ENCODE results near the gene SART1.

Gene SART1

DNA sequence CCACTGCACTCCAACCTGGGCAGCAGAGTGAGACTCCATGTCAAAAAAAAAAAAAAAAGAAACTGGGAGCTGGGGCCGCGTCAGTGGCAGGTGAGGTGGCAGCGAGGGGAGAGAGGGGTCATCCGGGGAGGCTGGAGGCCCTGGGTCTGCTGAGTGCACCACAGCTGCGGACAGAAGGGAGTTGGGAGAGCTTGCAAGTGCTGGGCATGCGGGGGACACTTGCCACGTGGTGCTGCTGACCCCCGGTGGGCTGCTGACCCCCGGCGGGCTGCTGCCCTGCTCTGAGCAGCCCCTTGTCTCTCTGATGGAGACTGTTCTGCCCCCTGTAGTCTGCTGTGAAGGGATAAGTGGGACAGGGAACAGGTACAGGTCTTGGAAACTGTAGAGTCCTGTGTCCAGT, 39.7 kb upstream of the SART1 start:
- Histone ChIP-seq H3K9me3 (ENCODE audit: severe bottlenecking) (no peaks in the 10 kb centered on the region), H3K27ac (ENCODE audit: poor library complexity, severe bottlenecking) (no peak overlapping the region), H3K4me3 (ENCODE audit: severe bottlenecking) (no peak overlapping the region), H3K27me3 (ENCODE audit: insufficient read depth, poor library complexity, severe bottlenecking) (no peaks in the 10 kb centered on the region), H3K4me1 (ENCODE audit: insufficient read depth, poor library complexity, severe bottlenecking) (peaks cover 21% of the 10 kb centered on the region), H3K36me3 (ENCODE audit: low read depth) (peaks cover 48% of the 10 kb centered on the region)
- ATAC-seq (ENCODE audit: low read depth) (no peak), DNase-seq (ENCODE audit: low spot score) (no peak)
- TF ChIP-seq, protein P1, sequence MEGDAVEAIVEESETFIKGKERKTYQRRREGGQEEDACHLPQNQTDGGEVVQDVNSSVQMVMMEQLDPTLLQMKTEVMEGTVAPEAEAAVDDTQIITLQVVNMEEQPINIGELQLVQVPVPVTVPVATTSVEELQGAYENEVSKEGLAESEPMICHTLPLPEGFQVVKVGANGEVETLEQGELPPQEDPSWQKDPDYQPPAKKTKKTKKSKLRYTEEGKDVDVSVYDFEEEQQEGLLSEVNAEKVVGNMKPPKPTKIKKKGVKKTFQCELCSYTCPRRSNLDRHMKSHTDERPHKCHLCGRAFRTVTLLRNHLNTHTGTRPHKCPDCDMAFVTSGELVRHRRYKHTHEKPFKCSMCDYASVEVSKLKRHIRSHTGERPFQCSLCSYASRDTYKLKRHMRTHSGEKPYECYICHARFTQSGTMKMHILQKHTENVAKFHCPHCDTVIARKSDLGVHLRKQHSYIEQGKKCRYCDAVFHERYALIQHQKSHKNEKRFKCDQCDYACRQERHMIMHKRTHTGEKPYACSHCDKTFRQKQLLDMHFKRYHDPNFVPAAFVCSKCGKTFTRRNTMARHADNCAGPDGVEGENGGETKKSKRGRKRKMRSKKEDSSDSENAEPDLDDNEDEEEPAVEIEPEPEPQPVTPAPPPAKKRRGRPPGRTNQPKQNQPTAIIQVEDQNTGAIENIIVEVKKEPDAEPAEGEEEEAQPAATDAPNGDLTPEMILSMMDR (IDR thresholded peaks at IDR 0.05; ENCODE audit: poor library complexity, severe bottlenecking), result no peak

DNA sequence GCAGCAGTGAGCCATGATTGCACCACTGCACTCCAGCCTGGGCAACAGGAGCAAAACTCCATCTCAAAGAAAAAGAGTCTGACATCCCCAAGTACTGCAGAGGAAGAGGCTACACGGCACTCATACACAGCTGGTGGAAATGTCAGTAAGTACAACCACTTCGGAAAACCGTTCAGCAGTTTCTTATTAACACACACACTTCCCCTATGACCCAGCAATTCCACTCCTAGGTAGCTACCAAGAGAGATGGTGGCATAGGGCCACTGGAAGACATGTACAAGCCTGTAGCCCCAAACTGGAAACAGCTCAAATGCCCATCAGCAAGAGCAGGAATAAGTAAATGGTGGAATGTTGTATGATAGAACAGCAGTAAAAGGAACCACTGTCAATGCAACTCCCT, 39.0 kb upstream of the SART1 start:
- Histone ChIP-seq H3K4me1 (ENCODE audit: insufficient read depth, poor library complexity, severe bottlenecking) (peaks cover 14% of the 10 kb centered on the region), H3K36me3 (ENCODE audit: low read depth) (peaks cover 42% of the 10 kb centered on the region), H3K27ac (ENCODE audit: poor library complexity, severe bottlenecking) (no peak overlapping the region), H3K9me3 (ENCODE audit: severe bottlenecking) (no peaks in the 10 kb centered on the region), H3K4me3 (ENCODE audit: severe bottlenecking) (no peak overlapping the region), H3K27me3 (ENCODE audit: insufficient read depth, poor library complexity, severe bottlenecking) (no peaks in the 10 kb centered on the region)
- ATAC-seq (ENCODE audit: low read depth), result no peak
- no peak for DNase-seq (ENCODE audit: low spot score)
- TF ChIP-seq, protein P1 (IDR thresholded peaks at IDR 0.05; ENCODE audit: poor library complexity, severe bottlenecking), result no peak

DNA sequence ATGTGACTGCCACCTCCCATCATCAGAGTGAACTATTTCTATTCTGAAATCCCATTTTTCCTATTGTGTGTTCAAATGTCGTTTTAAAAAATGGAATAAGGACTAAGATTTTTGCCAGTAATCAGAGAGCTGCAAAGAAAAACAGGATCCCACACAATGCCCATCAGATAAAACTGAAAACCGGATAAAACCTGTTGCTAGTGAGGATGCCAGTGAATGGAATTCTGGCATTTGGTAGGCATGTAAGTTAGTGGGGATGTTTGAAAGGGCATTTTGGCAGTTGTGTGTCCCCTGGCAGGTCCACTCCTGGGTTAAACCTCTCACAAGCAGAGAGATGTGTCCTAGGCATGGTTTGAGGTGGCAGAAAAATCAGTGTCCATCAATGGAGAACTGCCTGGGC, 36.1 kb upstream of the SART1 start:
- no peak for DNase-seq (ENCODE audit: low spot score)
- peaks cover 5% of the 10 kb centered on the region for H3K4me1 ChIP-seq (ENCODE audit: insufficient read depth, poor library complexity, severe bottlenecking)
- no peaks in the 10 kb centered on the region for H3K9me3 ChIP-seq (ENCODE audit: severe bottlenecking)
- no peak overlapping the region for H3K4me3 ChIP-seq (ENCODE audit: severe bottlenecking)
- H3K36me3 ChIP-seq (ENCODE audit: low read depth), result peaks cover 32% of the 10 kb centered on the region
- no peak for ATAC-seq (ENCODE audit: low read depth)
- H3K27ac ChIP-seq (ENCODE audit: poor library complexity, severe bottlenecking), result no peak overlapping the region
- TF ChIP-seq, protein P1 (IDR thresholded peaks at IDR 0.05; ENCODE audit: poor library complexity, severe bottlenecking), result no peak
- H3K27me3 ChIP-seq (ENCODE audit: insufficient read depth, poor library complexity, severe bottlenecking), result no peaks in the 10 kb centered on the region

DNA sequence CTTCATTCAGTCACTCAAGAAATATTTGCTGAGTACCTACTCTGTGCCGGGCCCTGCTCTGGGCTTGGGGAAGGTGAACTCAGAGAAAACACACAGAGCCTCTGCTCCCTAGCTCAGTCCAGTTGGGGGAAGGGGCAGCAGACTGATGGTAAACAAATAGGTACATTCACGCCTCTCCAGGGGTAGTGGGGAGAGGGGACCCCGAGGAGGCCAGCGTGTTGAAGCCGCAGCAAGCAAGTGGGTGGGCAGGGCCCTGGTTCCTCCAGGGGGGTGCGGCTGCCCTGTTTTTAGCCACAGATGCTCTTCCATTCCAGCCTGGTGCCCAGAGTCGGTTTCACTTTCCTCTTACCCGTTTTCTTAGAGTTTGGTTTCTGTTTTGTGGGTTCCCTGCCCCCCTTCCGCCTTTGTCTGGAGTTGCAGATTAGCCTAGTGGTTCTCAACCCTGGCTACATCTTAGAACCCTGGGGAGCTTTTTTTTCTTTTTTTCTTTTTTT, 33.6 kb upstream of the SART1 start:
- H3K36me3 ChIP-seq (ENCODE audit: low read depth), result peaks cover 7% of the 10 kb centered on the region
- H3K27me3 ChIP-seq (ENCODE audit: insufficient read depth, poor library complexity, severe bottlenecking), result no peaks in the 10 kb centered on the region
- no peaks in the 10 kb centered on the region for H3K9me3 ChIP-seq (ENCODE audit: severe bottlenecking)
- TF ChIP-seq, protein P1 (IDR thresholded peaks at IDR 0.05; ENCODE audit: poor library complexity, severe bottlenecking), result no peak
- H3K4me1 ChIP-seq (ENCODE audit: insufficient read depth, poor library complexity, severe bottlenecking), result no peaks in the 10 kb centered on the region
- no peak overlapping the region for H3K27ac ChIP-seq (ENCODE audit: poor library complexity, severe bottlenecking)
- no peak overlapping the region for H3K4me3 ChIP-seq (ENCODE audit: severe bottlenecking)
- no peak for ATAC-seq (ENCODE audit: low read depth)
- DNase-seq (ENCODE audit: low spot score), result no peak

DNA sequence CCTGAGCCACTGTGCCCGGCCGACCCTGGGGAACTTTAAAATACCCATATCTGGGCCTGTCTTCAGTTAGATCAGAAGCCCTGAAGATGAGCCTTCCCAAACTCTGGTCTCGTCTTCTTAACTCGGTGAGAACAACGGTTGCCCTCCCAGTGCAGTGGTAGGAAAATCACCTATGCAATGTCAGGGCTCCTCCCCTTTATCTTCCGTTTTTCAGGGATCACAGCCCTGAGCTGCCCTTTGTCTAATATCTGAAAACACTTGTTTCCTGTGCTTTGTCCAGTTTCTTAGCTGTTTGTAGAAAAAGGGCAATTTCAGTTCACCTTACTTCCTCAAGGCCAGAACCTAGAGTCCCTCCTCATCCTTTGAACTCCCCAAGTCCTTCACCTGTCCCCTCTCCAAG, 32.9 kb upstream of the SART1 start:
- Histone ChIP-seq H3K36me3 (ENCODE audit: low read depth) (0 out of 2 replicates have a peak, but pooled peaks cover under 1% of the 10 kb centered on the region), H3K27me3 (ENCODE audit: insufficient read depth, poor library complexity, severe bottlenecking) (no peaks in the 10 kb centered on the region), H3K27ac (ENCODE audit: poor library complexity, severe bottlenecking) (no peak overlapping the region), H3K4me1 (ENCODE audit: insufficient read depth, poor library complexity, severe bottlenecking) (no peaks in the 10 kb centered on the region), H3K4me3 (ENCODE audit: severe bottlenecking) (no peak overlapping the region), H3K9me3 (ENCODE audit: severe bottlenecking) (no peaks in the 10 kb centered on the region)
- ATAC-seq (ENCODE audit: low read depth) (no peak), DNase-seq (ENCODE audit: low spot score) (no peak)
- TF ChIP-seq, protein P1 (IDR thresholded peaks at IDR 0.05; ENCODE audit: poor library complexity, severe bottlenecking), result no peak

Measured in RWPE2 (cell line).